Liver (tissue), 3 donors: ENCODE results near the gene SHH.

Source experiments
- HNF4G ChIP-seq: IDR thresholded peaks from 2 replicates; pipeline ENCODE4 v1.6.1; 2016; ENCODE audit warnings: antibody characterized with exemption
- YY1 ChIP-seq: IDR thresholded peaks from 2 replicates; pipeline ENCODE4 v1.6.1; 2016; ENCODE audit warnings: antibody characterized with exemption, mild to moderate bottlenecking
- TF ChIP-seq, protein P1 (sequence below): IDR thresholded peaks from 2 replicates; pipeline ENCODE4 v1.6.1; 2016; ENCODE audit warnings: antibody characterized with exemption, mild to moderate bottlenecking
- TF ChIP-seq, protein P2 (sequence below): fragments of 150-350 bp; IDR thresholded peaks from 2 replicates; pipeline ENCODE4 v1.5.1; 2017; ENCODE audit warnings: improper control_type of control experiment, low read depth, low read length; ENCODE audit not compliant: missing input control
- TF ChIP-seq, protein P3 (sequence below): IDR thresholded peaks from 2 replicates; pipeline ENCODE4 v1.6.1; 2016; ENCODE audit warnings: antibody characterized with exemption
- donor health status: healthy.
- donor health status: healthy.

DNA sequence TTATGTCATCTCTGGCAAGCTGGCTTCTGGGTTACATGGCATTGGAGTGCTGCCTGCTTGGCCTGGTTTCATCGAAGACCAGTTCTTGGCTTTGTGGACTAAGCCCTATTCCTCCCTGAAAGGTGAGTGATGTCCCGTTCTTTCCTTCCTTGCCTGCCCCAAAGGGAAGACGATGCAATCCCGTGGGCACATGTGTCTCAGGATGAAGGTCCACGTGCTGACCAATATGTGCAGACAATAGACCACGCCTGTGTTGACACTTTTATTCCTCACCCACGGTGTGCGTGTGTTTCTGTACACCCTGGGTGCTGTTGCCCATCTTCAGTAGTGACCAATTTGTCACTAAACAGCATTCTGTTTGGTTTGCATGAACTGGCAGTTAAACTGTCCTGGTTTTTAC lies 28.6 kb upstream of the SHH start:
- TF ChIP-seq, protein P1, sequence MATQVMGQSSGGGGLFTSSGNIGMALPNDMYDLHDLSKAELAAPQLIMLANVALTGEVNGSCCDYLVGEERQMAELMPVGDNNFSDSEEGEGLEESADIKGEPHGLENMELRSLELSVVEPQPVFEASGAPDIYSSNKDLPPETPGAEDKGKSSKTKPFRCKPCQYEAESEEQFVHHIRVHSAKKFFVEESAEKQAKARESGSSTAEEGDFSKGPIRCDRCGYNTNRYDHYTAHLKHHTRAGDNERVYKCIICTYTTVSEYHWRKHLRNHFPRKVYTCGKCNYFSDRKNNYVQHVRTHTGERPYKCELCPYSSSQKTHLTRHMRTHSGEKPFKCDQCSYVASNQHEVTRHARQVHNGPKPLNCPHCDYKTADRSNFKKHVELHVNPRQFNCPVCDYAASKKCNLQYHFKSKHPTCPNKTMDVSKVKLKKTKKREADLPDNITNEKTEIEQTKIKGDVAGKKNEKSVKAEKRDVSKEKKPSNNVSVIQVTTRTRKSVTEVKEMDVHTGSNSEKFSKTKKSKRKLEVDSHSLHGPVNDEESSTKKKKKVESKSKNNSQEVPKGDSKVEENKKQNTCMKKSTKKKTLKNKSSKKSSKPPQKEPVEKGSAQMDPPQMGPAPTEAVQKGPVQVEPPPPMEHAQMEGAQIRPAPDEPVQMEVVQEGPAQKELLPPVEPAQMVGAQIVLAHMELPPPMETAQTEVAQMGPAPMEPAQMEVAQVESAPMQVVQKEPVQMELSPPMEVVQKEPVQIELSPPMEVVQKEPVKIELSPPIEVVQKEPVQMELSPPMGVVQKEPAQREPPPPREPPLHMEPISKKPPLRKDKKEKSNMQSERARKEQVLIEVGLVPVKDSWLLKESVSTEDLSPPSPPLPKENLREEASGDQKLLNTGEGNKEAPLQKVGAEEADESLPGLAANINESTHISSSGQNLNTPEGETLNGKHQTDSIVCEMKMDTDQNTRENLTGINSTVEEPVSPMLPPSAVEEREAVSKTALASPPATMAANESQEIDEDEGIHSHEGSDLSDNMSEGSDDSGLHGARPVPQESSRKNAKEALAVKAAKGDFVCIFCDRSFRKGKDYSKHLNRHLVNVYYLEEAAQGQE, result no peak
- TF ChIP-seq, protein P2, sequence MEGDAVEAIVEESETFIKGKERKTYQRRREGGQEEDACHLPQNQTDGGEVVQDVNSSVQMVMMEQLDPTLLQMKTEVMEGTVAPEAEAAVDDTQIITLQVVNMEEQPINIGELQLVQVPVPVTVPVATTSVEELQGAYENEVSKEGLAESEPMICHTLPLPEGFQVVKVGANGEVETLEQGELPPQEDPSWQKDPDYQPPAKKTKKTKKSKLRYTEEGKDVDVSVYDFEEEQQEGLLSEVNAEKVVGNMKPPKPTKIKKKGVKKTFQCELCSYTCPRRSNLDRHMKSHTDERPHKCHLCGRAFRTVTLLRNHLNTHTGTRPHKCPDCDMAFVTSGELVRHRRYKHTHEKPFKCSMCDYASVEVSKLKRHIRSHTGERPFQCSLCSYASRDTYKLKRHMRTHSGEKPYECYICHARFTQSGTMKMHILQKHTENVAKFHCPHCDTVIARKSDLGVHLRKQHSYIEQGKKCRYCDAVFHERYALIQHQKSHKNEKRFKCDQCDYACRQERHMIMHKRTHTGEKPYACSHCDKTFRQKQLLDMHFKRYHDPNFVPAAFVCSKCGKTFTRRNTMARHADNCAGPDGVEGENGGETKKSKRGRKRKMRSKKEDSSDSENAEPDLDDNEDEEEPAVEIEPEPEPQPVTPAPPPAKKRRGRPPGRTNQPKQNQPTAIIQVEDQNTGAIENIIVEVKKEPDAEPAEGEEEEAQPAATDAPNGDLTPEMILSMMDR, result no peak
- TF ChIP-seq HNF4G (no peak), YY1 (no peak)
- TF ChIP-seq, protein P3, sequence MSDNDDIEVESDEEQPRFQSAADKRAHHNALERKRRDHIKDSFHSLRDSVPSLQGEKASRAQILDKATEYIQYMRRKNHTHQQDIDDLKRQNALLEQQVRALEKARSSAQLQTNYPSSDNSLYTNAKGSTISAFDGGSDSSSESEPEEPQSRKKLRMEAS, result no peak
